Upper lobe of left lung (tissue), 4 donors: ENCODE results near the gene GAGE12F.
"Not testable (repeated sequence)": the region's sequence is repeated elsewhere in the genome, so short reads cannot be mapped to it uniquely, and the experiment has no call there.

Experiments used
- CTCF ChIP-seq, 6 experiments: fragments of 450-650 bp in 4 of 6; fragments of 200-600 bp in 2 of 6; sonication (generic) in 2 of 6; IDR thresholded peaks; one replicate each; pipeline ENCODE4 v1.5.1; 2016 to 2019; ENCODE audit warnings: antibody characterized with exemption in 6 of 6
- POLR2AphosphoS5 ChIP-seq, 2 donors: sonication (generic); formaldehyde crosslinking; IDR thresholded peaks; one replicate each; pipeline ENCODE4 v1.5.1; 2017; ENCODE audit warnings: antibody characterized with exemption in 2 of 2

DNA sequence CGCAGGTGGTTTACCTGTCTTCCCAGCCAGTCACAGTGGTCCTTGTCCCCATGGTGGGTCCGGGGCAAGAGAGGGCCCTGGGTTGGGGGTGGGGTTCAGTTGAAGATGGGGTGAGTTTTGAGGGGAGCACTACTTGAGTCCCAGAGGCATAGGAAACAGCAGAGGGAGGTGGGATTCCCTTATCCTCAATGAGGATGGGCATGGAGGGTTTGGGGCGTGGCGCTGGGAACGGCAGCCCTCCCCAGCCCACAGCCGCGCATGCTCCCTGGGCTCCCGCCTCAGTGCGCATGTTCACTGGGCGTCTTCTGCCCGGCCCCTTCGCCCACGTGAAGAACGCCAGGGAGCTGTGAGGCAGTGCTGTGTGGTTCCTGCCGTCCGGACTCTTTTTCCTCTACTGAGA, 9.5 kb downstream of the GAGE12F start, which contains the start of gene GAGE12G:
- not testable (repeated sequence) for TF ChIP-seq POLR2AphosphoS5, CTCF (IDR thresholded peaks at IDR 0.05)
